MCF 10A (cell line): ENCODE measurements around the gene DUS1L. TPM values are rescaled to one million over a fixed set of nuclear protein-coding genes. Genes with fewer than 3 reads are reported as not detected.

Experiments
- BruUV-seq: library from RNA; stranded (reverse); fragments of 400-500 nt; replicated peaks from 2 replicates; lab custom pipeline; 2021; lab: Mats Ljungman, UMichigan
- CTCF ChIA-PET: fragments of 300-600 bp; sonication (Branson Sonifier 250); formaldehyde crosslinking; extraction: SDS; loops from one replicate; lab custom pipeline; 2021; ENCODE audit warnings: antibody characterized with exemption, inconsistent platforms; lab: Yijun Ruan, JAX
- POLR2A ChIA-PET: fragments of 300-600, 350-650 bp; sonication (Branson Sonifier 250); formaldehyde crosslinking; extraction: SDS; loops from one replicate; lab custom pipeline; 2020; ENCODE audit warnings: antibody characterized with exemption, inconsistent platforms; lab: Yijun Ruan, JAX
- DNase-seq: peaks from one replicate; pipeline ENCODE4 v3.0.0-alpha.2; 2018; ENCODE audit not compliant: unreplicated experiment
- H3K27ac Mint-ChIP-seq: one replicate; pipeline ENCODE4 v1.8.0; 2022; ENCODE audit warnings: mild to moderate bottlenecking, low read depth, mixed read lengths; ENCODE audit not compliant: unreplicated experiment
- H3K27me3 Mint-ChIP-seq: one replicate; pipeline ENCODE4 v1.8.0; 2022; ENCODE audit warnings: mixed read lengths; ENCODE audit not compliant: insufficient read depth, unreplicated experiment
- H3K36me3 Mint-ChIP-seq: one replicate; pipeline ENCODE4 v1.8.0; 2022; ENCODE audit warnings: mild to moderate bottlenecking, moderate library complexity, mixed read lengths; ENCODE audit not compliant: insufficient read depth, unreplicated experiment
- H3K4me1 Mint-ChIP-seq: one replicate; pipeline ENCODE4 v1.8.0; 2022; ENCODE audit warnings: mixed read lengths; ENCODE audit not compliant: insufficient read depth, unreplicated experiment
- H3K4me3 Mint-ChIP-seq: one replicate; pipeline ENCODE4 v1.8.0; 2022; ENCODE audit warnings: mild to moderate bottlenecking, moderate library complexity, mixed read lengths; ENCODE audit not compliant: unreplicated experiment
- H3K9me3 Mint-ChIP-seq: one replicate; pipeline ENCODE4 v1.8.0; 2022; ENCODE audit warnings: mixed read lengths; ENCODE audit not compliant: unreplicated experiment
- intact Hi-C: fragments of 100-400 bp; cut with micrococcal nuclease; formaldehyde crosslinking; loops from 2 replicates; pipeline ENCODE4 v1.14.1; 2022
- total RNA-seq: library from RNA; stranded (reverse); gene quantifications from 2 replicates; pipeline ENCODE4 v1.2.3, GENCODE V29; 2022
- TF ChIP-seq, protein P1 (sequence below): fragments of 200-600 bp; IDR thresholded peaks from one replicate; pipeline ENCODE4 v1.8.0; 2022; ENCODE audit warnings: antibody characterized with exemption, mild to moderate bottlenecking; ENCODE audit not compliant: unreplicated experiment

The DUS1L gene
- total RNA-seq, 1 experiment from 2014 or later: 116 TPM

DNA sequence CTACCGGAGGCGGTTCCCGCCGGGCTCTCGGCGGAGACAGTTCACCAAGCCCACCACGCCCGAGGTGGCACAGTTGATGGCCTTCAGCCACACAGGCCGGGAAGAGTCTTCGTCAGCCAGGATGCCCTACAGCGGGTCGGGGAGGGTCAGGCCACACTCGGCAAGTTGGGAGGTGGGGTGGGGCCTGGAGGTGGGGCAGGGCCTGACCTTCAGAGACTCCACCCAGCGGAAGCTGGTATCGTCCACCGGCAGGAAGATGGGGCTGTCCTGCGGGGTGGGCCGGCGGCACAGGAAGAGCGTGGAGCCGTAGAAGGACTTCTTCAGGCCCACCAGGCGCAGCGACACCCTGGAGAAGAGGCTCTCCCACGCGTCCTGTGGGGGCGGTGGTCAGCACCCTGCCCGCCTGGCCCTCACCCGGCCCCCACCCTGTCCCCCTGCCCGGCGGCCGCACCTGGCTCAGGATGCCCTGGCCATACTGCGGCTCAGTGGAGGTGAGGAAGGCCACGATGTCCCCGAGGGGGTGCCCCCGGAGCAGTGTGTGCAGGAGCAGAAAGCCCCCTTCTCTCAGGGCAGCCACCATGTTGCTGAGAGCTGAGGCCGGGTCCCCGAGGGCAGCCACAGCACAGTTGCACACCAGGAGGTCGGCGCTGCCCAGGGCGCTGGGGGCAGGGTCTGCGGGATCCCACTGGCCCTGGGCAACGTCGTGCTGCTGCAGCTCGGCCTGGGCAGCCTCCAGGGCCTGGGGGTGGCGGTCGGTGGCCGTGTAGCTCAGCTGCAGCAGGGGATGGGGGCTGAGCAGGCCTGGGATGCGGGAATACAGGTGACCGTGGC, 19.6 kb upstream of the DUS1L start:
- TF ChIP-seq, protein P1, sequence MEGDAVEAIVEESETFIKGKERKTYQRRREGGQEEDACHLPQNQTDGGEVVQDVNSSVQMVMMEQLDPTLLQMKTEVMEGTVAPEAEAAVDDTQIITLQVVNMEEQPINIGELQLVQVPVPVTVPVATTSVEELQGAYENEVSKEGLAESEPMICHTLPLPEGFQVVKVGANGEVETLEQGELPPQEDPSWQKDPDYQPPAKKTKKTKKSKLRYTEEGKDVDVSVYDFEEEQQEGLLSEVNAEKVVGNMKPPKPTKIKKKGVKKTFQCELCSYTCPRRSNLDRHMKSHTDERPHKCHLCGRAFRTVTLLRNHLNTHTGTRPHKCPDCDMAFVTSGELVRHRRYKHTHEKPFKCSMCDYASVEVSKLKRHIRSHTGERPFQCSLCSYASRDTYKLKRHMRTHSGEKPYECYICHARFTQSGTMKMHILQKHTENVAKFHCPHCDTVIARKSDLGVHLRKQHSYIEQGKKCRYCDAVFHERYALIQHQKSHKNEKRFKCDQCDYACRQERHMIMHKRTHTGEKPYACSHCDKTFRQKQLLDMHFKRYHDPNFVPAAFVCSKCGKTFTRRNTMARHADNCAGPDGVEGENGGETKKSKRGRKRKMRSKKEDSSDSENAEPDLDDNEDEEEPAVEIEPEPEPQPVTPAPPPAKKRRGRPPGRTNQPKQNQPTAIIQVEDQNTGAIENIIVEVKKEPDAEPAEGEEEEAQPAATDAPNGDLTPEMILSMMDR: no peak
- H3K27me3 Mint-ChIP-seq: no peaks in the 10 kb centered on the region

DNA sequence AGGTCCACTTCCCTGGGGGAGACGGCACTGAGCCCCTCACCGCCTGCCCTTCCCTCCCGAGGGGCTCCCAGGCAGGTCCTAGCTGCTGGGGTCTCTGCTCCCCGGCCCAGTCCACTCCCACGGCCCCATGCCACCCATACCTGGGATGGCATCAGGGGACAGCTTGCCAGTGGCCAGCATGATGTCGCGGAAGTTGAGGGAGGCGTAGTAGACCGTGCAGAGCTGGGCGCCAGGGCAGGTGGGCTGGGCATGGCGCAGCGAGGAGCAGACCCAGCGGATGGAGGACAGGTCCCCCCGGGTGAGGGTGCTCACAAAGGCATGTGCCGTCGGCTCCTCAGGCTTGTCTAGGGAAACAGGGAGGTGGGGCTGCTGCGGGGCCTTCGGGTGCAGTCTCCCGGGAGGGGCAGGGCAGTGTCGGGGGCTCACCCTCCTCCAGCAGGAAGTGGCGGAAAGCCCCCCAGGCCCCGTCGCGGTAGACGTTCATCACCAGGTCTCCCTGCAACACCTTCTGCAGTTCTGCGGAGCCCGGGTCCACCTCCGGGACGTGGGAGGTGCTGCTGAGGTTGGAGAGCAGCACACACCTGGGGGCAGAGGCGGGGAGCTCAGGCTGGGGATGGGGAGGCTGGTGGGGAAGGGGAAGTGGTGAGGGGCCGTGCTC, 18.9 kb upstream of the DUS1L start:
- TF ChIP-seq, protein P1: no peak
- Mint-ChIP-seq H3K27me3 (no peaks in the 10 kb centered on the region), H3K36me3 (peaks cover 87% of the 10 kb centered on the region), H3K9me3 (no peaks in the 10 kb centered on the region), H3K4me3 (no peak overlapping the region), H3K27ac (no peak overlapping the region), H3K4me1 (no peaks in the 10 kb centered on the region)
- no peak for DNase-seq
- CTCF ChIA-PET: interaction anchor here (0.6 kb wide), 1 partner anchor 55 kb away, joined by 3 read pairs; no protein-coding TSS in a partner anchor
- POLR2A ChIA-PET: no interaction called here
- BruUV-seq: no TSS peak
- intact Hi-C loops: no loop called here

More for the DNA sequence above, 19.6 kb upstream of the DUS1L start:
- ChIA-PET POLR2A (interaction anchor here (0.7 kb wide), 1 partner anchor 9 kb away, joined by 3 read pairs; no protein-coding TSS in a partner anchor), CTCF (interaction anchor here (0.6 kb wide), 1 partner anchor 56 kb away, joined by 3 read pairs; no protein-coding TSS in a partner anchor)
- Mint-ChIP-seq H3K4me1 (no peaks in the 10 kb centered on the region), H3K27ac (no peak overlapping the region), H3K36me3 (peaks cover 86% of the 10 kb centered on the region), H3K4me3 (no peak overlapping the region), H3K9me3 (no peaks in the 10 kb centered on the region)
- no TSS peak for BruUV-seq
- intact Hi-C loops: no loop called here
- no peak for DNase-seq

DNA sequence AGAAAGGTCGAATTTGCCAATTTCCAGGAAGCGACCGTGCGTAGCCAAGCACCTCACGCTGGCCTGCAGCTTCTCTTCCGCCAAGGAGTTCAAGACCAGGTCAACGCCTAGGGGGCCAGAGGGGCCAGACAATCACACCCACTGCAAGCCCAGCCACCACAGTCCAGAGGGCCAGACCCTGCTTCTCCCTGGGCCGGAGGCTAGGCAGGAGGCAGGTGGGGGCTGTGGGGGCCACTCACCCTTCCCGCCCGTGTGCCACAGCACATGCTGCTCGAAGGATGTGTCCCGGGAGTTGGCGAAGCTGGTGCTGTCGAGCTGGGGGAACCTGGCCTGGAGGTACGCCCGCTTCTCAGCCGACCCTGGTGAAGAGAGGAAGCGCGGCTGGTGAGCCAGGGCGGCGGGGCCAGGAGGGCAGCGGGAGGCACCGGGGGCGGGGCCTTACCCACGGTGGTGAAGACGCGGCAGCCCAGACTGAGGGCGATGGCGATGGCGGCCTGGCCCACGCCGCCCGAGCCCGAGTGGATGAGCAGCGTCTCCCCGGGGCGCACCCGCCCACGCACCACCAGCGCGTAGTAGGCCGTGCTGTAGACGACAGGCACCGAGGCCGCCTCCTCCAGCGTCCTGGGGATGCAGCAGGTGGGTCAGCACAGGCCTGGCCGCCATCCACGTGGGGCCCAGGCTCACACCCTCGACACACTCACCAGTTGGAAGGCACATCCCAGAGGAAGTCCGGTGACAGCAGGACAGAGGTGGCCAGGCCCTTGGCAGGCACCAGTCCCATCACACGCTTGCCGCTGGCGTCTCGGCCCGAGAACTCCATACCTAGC, 18.1 kb upstream of the DUS1L start:
- no peak for DNase-seq
- ChIA-PET POLR2A (no interaction called here), CTCF (no interaction called here)
- Mint-ChIP-seq H3K4me1 (no peaks in the 10 kb centered on the region), H3K9me3 (no peaks in the 10 kb centered on the region), H3K4me3 (no peak overlapping the region), H3K36me3 (peaks cover 89% of the 10 kb centered on the region), H3K27ac (no peak overlapping the region), H3K27me3 (no peaks in the 10 kb centered on the region)
- TF ChIP-seq, protein P1: no peak
- BruUV-seq: no TSS peak
- intact Hi-C loops: no loop called here
